Panc1 (cell line): Measurements from ENCODE around the gene SLC16A8.

Source experiments
- CTCF ChIP-seq: fragments of 450-650 bp; IDR thresholded peaks from 2 replicates; pipeline ENCODE4 v1.5.1; 2017; ENCODE audit warnings: mild to moderate bottlenecking
- POLR2AphosphoS5 ChIP-seq: IDR thresholded peaks from 2 replicates; pipeline ENCODE4 v1.6.1; 2012; ENCODE audit warnings: mild to moderate bottlenecking, low read depth, low read length, moderate library complexity
- SIN3A ChIP-seq: IDR thresholded peaks from 2 replicates; pipeline ENCODE4 v1.6.1; 2012; ENCODE audit warnings: low read depth, mild to moderate bottlenecking, low read length, moderate library complexity, borderline replicate concordance; ENCODE audit not compliant: insufficient read depth
- TF ChIP-seq, protein P1 (sequence below), 2 experiments: IDR thresholded peaks; 2 replicates each; pipeline ENCODE4 v1.6.1; 2011 to 2012; ENCODE audit warnings: low read depth in 2 of 2, control low read depth in 1 of 2, low read length in 1 of 2, mild to moderate bottlenecking in 1 of 2, moderate library complexity in 1 of 2; ENCODE audit not compliant: insufficient read depth in 1 of 2

GRCh38 chr22:38040953-38041759 is 42.8 kb downstream of the SLC16A8 start:
- TF ChIP-seq CTCF (no peak), SIN3A (no peak), POLR2AphosphoS5 (no peak)
- TF ChIP-seq, protein P1, sequence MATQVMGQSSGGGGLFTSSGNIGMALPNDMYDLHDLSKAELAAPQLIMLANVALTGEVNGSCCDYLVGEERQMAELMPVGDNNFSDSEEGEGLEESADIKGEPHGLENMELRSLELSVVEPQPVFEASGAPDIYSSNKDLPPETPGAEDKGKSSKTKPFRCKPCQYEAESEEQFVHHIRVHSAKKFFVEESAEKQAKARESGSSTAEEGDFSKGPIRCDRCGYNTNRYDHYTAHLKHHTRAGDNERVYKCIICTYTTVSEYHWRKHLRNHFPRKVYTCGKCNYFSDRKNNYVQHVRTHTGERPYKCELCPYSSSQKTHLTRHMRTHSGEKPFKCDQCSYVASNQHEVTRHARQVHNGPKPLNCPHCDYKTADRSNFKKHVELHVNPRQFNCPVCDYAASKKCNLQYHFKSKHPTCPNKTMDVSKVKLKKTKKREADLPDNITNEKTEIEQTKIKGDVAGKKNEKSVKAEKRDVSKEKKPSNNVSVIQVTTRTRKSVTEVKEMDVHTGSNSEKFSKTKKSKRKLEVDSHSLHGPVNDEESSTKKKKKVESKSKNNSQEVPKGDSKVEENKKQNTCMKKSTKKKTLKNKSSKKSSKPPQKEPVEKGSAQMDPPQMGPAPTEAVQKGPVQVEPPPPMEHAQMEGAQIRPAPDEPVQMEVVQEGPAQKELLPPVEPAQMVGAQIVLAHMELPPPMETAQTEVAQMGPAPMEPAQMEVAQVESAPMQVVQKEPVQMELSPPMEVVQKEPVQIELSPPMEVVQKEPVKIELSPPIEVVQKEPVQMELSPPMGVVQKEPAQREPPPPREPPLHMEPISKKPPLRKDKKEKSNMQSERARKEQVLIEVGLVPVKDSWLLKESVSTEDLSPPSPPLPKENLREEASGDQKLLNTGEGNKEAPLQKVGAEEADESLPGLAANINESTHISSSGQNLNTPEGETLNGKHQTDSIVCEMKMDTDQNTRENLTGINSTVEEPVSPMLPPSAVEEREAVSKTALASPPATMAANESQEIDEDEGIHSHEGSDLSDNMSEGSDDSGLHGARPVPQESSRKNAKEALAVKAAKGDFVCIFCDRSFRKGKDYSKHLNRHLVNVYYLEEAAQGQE (IDR thresholded peaks at IDR 0.05; ENCODE audit: insufficient read depth in 1 of 2, low read depth in 2 of 2, low read length in 1 of 2), result no peak
